Measurements from ENCODE around the gene FCRL1.

FCRL1 gene

GRCh38 chr1:157833145-157833544 lies 13.2 kb upstream of the FCRL1 start:
- no peak for DNase-seq (ENCODE audit: low read depth)
- Histone ChIP-seq H3K27me3 (replicated peaks; ENCODE audit: control insufficient read depth, insufficient read depth, low read length) (no peaks in the 10 kb centered on the region), H3K4me1 (ENCODE audit: control insufficient read depth, insufficient read depth, low read length) (no peaks in the 10 kb centered on the region), H3K36me3 (ENCODE audit: control insufficient read depth, insufficient read depth, low read length, severe bottlenecking) (no peaks in the 10 kb centered on the region), H3K4me3 (ENCODE audit: low read length) (no peak overlapping the region), H3K9me3 (ENCODE audit: control insufficient read depth, low read length) (no peaks in the 10 kb centered on the region), H3K9ac (ENCODE audit: low read length) (no peak overlapping the region)

DNA sequence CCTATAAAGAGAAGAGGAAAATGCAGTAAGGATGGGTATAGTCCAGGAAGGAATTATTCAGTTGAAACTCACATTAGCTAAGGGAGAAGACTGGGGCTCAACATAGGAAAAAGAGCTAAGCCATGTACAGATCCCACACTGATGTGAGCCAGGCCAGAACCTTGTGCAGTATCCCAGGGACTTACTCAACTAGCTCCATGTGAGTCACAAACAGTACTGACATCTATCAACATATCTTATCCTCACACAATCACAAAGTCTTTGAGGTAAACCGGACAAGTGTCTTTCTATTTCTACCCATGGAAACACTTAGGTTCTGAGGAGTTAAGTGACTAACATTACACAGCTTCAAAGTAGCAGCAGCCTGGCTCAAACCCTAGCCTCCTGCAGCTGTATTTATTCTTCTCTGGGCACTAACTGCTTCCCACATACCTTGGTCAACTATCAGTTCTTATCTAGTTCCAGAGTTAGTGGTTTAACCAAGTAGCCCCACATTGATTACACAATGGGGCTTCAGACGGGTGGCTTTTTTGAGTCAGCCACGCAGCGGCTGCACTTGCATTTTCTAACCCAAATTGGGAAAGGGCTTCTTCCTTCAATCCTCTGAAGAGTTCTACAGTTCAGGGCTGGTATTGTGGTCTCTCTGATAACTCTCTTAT lies 12.2 kb upstream of the FCRL1 start:
- Histone ChIP-seq H3K9me3 (ENCODE audit: control insufficient read depth, low read length) (no peaks in the 10 kb centered on the region), H3K36me3 (ENCODE audit: control insufficient read depth, insufficient read depth, low read length, severe bottlenecking) (no peaks in the 10 kb centered on the region), H3K4me3 (ENCODE audit: low read length) (no peak overlapping the region), H3K4me1 (ENCODE audit: control insufficient read depth, insufficient read depth, low read length) (no peaks in the 10 kb centered on the region), H3K27me3 (replicated peaks; ENCODE audit: control insufficient read depth, insufficient read depth, low read length) (no peaks in the 10 kb centered on the region), H3K9ac (ENCODE audit: low read length) (no peak overlapping the region)
- no peak for DNase-seq (ENCODE audit: low read depth)

DNA sequence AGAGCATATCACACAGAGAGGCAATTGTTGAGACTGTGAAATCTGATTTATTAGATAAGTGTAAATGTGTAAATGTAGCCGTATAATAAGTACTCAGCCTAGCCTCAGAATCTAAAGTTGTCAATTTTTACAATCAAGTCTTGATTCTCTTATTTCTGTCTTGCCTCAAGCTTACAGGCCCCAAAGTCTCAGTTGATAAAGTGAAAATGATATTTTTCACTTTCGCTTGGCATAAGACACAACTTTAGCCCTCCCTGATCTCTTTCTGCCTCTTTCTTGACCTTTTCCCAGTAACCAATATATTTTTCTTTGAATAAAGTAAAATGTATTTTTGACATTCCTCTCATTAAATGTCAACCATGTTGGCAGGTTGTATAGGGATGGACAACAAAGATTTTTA lies 11.0 kb upstream of the FCRL1 start:
- H3K27me3 ChIP-seq (replicated peaks; ENCODE audit: control insufficient read depth, insufficient read depth, low read length): peaks cover 3% of the 10 kb centered on the region
- no peaks in the 10 kb centered on the region for H3K9me3 ChIP-seq (ENCODE audit: control insufficient read depth, low read length)
- H3K4me1 ChIP-seq (ENCODE audit: control insufficient read depth, insufficient read depth, low read length): no peaks in the 10 kb centered on the region
- H3K9ac ChIP-seq (ENCODE audit: low read length): no peak overlapping the region
- no peak for DNase-seq (ENCODE audit: low read depth)
- no peaks in the 10 kb centered on the region for H3K36me3 ChIP-seq (ENCODE audit: control insufficient read depth, insufficient read depth, low read length, severe bottlenecking)
- H3K4me3 ChIP-seq (ENCODE audit: low read length): no peak overlapping the region

- Histone ChIP-seq H3K27me3 (replicated peaks; ENCODE audit: control insufficient read depth, insufficient read depth, low read length) (peaks cover 3% of the 10 kb centered on the region), H3K36me3 (ENCODE audit: control insufficient read depth, insufficient read depth, low read length, severe bottlenecking) (no peaks in the 10 kb centered on the region), H3K9ac (ENCODE audit: low read length) (no peak overlapping the region), H3K9me3 (ENCODE audit: control insufficient read depth, low read length) (no peaks in the 10 kb centered on the region), H3K4me1 (ENCODE audit: control insufficient read depth, insufficient read depth, low read length) (no peaks in the 10 kb centered on the region), H3K4me3 (ENCODE audit: low read length) (no peak overlapping the region)
- no peak for DNase-seq (ENCODE audit: low read depth)
Measured at GRCh38 chr1:157829711-157830110, 9.8 kb upstream of the FCRL1 start.

- Histone ChIP-seq H3K4me3 (ENCODE audit: low read length) (no peak overlapping the region), H3K4me1 (ENCODE audit: control insufficient read depth, insufficient read depth, low read length) (no peaks in the 10 kb centered on the region), H3K9me3 (ENCODE audit: control insufficient read depth, low read length) (no peaks in the 10 kb centered on the region), H3K9ac (ENCODE audit: low read length) (no peak overlapping the region), H3K36me3 (ENCODE audit: control insufficient read depth, insufficient read depth, low read length, severe bottlenecking) (no peaks in the 10 kb centered on the region), H3K27me3 (replicated peaks; ENCODE audit: control insufficient read depth, insufficient read depth, low read length) (peaks cover 3% of the 10 kb centered on the region)
- DNase-seq (ENCODE audit: low read depth): no peak
Measured at GRCh38 chr1:157829210-157829609, 9.3 kb upstream of the FCRL1 start.

GRCh38 chr1:157820299-157820698 lies 379 bp upstream of the FCRL1 start:
- H3K9ac ChIP-seq (ENCODE audit: low read length): no peak overlapping the region
- H3K4me3 ChIP-seq (ENCODE audit: low read length): no peak overlapping the region
- no peaks in the 10 kb centered on the region for H3K36me3 ChIP-seq (ENCODE audit: control insufficient read depth, insufficient read depth, low read length, severe bottlenecking)
- no peaks in the 10 kb centered on the region for H3K4me1 ChIP-seq (ENCODE audit: control insufficient read depth, insufficient read depth, low read length)
- H3K9me3 ChIP-seq (ENCODE audit: control insufficient read depth, low read length): no peaks in the 10 kb centered on the region
- no peaks in the 10 kb centered on the region for H3K27me3 ChIP-seq (replicated peaks; ENCODE audit: control insufficient read depth, insufficient read depth, low read length)
- DNase-seq (ENCODE audit: low read depth): no peak

DNA sequence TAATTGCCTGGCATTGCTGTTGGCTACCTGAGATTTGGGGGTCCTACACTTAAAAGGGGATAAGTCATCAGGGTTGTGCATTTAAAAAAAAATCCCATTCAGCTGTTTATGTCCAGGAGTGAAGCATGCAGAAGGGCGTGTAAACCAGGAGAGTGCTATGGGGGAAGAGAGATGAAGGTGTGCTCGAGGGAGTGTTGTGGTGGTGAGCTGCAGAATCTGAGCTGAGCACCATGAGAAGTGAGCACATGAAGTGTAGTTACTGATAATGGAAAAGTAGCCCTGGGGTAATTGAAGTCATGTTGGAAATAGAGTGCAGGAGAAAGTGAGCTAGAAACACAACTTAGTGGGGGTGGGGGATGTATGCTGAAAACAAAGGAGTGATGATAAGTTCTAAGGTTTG lies 705 bp downstream of the FCRL1 start:
- Histone ChIP-seq H3K36me3 (ENCODE audit: control insufficient read depth, insufficient read depth, low read length, severe bottlenecking) (no peaks in the 10 kb centered on the region), H3K4me1 (ENCODE audit: control insufficient read depth, insufficient read depth, low read length) (no peaks in the 10 kb centered on the region), H3K9ac (ENCODE audit: low read length) (no peak overlapping the region), H3K9me3 (ENCODE audit: control insufficient read depth, low read length) (peaks cover 4% of the 10 kb centered on the region), H3K27me3 (replicated peaks; ENCODE audit: control insufficient read depth, insufficient read depth, low read length) (no peaks in the 10 kb centered on the region), H3K4me3 (ENCODE audit: low read length) (no peak overlapping the region)
- no peak for DNase-seq (ENCODE audit: low read depth)

- Histone ChIP-seq H3K4me1 (ENCODE audit: control insufficient read depth, insufficient read depth, low read length) (no peaks in the 10 kb centered on the region), H3K27me3 (replicated peaks; ENCODE audit: control insufficient read depth, insufficient read depth, low read length) (no peaks in the 10 kb centered on the region), H3K36me3 (ENCODE audit: control insufficient read depth, insufficient read depth, low read length, severe bottlenecking) (no peaks in the 10 kb centered on the region), H3K9ac (ENCODE audit: low read length) (no peak overlapping the region), H3K9me3 (ENCODE audit: control insufficient read depth, low read length) (peaks cover 11% of the 10 kb centered on the region), H3K4me3 (ENCODE audit: low read length) (no peak overlapping the region)
- DNase-seq (ENCODE audit: low read depth): no peak
Measured at GRCh38 chr1:157813269-157813668, 6.7 kb downstream of the FCRL1 start.

DNA sequence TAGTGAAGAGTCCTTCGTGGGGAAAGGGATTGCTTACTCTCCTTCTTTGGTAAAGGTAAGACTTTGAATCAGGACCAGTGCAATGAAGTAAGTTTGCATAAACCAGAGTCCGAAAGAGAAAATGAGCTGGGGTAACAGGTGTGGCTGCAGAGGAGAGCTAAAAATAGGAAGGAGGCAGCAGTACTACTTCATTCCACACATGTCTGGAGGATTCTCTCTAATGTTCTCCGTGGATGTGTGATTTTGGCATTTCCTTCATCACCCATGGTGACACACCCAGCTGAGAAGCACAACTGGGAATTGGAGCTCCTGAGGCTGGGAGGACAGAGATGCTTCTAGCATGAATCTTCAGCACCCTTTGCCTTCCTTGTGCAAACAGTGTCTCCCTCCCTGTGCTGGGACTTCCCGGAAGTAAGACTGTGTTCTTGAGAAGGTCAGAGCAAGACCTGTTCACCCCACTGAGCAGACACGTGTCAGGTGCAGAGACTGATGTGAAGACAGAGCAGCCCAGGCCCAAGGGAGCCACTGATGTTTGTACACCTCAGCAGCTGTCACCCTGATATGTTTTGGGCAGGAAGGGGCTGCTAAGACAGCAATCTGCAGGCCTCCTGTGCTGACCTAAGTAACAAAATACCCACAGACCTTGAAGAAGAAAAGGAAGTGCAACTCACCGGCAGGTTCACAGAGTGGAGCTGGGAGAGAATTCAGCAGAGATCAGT lies 13.3 kb downstream of the FCRL1 start:
- no peaks in the 10 kb centered on the region for H3K36me3 ChIP-seq (ENCODE audit: control insufficient read depth, insufficient read depth, low read length, severe bottlenecking)
- no peak for DNase-seq (ENCODE audit: low read depth)
- H3K4me1 ChIP-seq (ENCODE audit: control insufficient read depth, insufficient read depth, low read length): no peaks in the 10 kb centered on the region
- no peak overlapping the region for H3K9ac ChIP-seq (ENCODE audit: low read length)
- H3K27me3 ChIP-seq (replicated peaks; ENCODE audit: control insufficient read depth, insufficient read depth, low read length): no peaks in the 10 kb centered on the region
- H3K9me3 ChIP-seq (ENCODE audit: control insufficient read depth, low read length): peaks cover 5% of the 10 kb centered on the region
- no peak overlapping the region for H3K4me3 ChIP-seq (ENCODE audit: low read length)

DNA sequence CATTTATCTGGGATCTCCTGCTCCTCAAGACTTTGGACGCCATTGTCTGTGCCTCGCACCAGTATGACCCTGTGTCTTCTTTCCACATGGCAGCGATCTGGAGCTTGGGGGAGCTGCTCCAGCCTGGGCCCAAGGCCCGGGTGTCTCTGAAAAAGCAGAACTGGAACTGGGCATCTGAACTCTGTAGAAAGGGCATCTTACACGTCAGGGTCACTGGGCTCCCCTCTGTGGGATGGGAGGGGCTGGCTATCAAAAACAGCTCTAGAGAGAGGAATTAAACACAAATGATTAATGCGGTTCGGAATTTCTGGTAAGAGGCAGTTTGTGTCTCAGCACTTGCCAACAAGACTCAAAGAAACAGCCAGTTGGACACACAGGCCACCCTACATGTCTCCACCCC lies 16.1 kb downstream of the FCRL1 start:
- Histone ChIP-seq H3K27me3 (replicated peaks; ENCODE audit: control insufficient read depth, insufficient read depth, low read length) (no peaks in the 10 kb centered on the region), H3K4me1 (ENCODE audit: control insufficient read depth, insufficient read depth, low read length) (no peaks in the 10 kb centered on the region), H3K36me3 (ENCODE audit: control insufficient read depth, insufficient read depth, low read length, severe bottlenecking) (no peaks in the 10 kb centered on the region), H3K9ac (ENCODE audit: low read length) (no peak overlapping the region), H3K9me3 (ENCODE audit: control insufficient read depth, low read length) (peaks cover 5% of the 10 kb centered on the region), H3K4me3 (ENCODE audit: low read length) (no peak overlapping the region)
- DNase-seq (ENCODE audit: low read depth): no peak

GRCh38 chr1:157799996-157800395 lies 19.9 kb downstream of the FCRL1 start:
- Histone ChIP-seq H3K27me3 (replicated peaks; ENCODE audit: control insufficient read depth, insufficient read depth, low read length) (no peaks in the 10 kb centered on the region), H3K36me3 (ENCODE audit: control insufficient read depth, insufficient read depth, low read length, severe bottlenecking) (no peaks in the 10 kb centered on the region), H3K4me1 (ENCODE audit: control insufficient read depth, insufficient read depth, low read length) (no peaks in the 10 kb centered on the region), H3K4me3 (ENCODE audit: low read length) (no peak overlapping the region), H3K9ac (ENCODE audit: low read length) (no peak overlapping the region), H3K9me3 (ENCODE audit: control insufficient read depth, low read length) (peaks cover 11% of the 10 kb centered on the region)
- no peak for DNase-seq (ENCODE audit: low read depth)

DNA sequence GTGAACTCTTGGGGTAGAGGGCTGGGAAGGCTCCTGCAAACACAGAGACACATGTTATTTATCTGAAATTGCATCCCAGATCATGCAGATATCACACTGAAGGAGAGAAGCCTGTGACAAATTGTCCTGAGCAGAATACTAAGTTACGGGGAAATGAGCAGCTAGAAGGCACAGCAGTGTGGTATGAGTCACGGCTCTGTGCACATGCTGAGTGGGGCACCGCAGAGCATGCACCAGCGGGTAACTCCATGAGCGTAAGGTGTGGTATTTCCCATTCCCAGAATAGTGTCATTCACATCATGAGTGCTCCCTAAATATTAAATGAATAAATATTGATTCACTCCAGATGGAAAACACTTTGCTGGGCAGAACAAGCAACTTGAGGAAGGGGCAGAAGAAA lies 21.7 kb downstream of the FCRL1 start:
- Histone ChIP-seq H3K27me3 (replicated peaks; ENCODE audit: control insufficient read depth, insufficient read depth, low read length) (no peaks in the 10 kb centered on the region), H3K4me1 (ENCODE audit: control insufficient read depth, insufficient read depth, low read length) (no peaks in the 10 kb centered on the region), H3K9ac (ENCODE audit: low read length) (no peak overlapping the region), H3K9me3 (ENCODE audit: control insufficient read depth, low read length) (peaks cover 20% of the 10 kb centered on the region), H3K36me3 (ENCODE audit: control insufficient read depth, insufficient read depth, low read length, severe bottlenecking) (no peaks in the 10 kb centered on the region), H3K4me3 (ENCODE audit: low read length) (no peak overlapping the region)
- no peak for DNase-seq (ENCODE audit: low read depth)

Measured in adipocyte (in vitro differentiated cells).